Bronchial epithelial cell (primary cell): ENCODE measurements around the gene ARF5. TPM values are rescaled to one million over a fixed set of nuclear protein-coding genes. Genes with fewer than 3 reads are reported as not detected.
"Not testable (repeated sequence)": the region's sequence is repeated elsewhere in the genome, so short reads cannot be mapped to it uniquely, and the experiment has no call there.

Experiments used
- DNase-seq: peaks from one replicate; pipeline ENCODE4 v3.0.0-alpha.2; 2010; ENCODE audit warnings: low read depth
- FAIRE-seq: peaks from 2 replicates; lab custom pipeline; 2011; peaks lifted over from hg19 to GRCh38; lab: Jason Lieb, UNC
- H3K27me3 ChIP-seq: 2 replicates; pipeline ENCODE4 v1.5.1; 2011; ENCODE audit warnings: low read length; ENCODE audit not compliant: control insufficient read depth, insufficient read depth
- H3K36me3 ChIP-seq: 2 replicates; pipeline ENCODE4 v1.5.1; 2011; ENCODE audit warnings: low read length; ENCODE audit not compliant: control insufficient read depth, insufficient read depth
- H3K4me3 ChIP-seq: 2 replicates; pipeline ENCODE4 v1.5.1; 2011; ENCODE audit warnings: mild to moderate bottlenecking, low read depth, low read length, control low read depth
- CTCF ChIP-seq: IDR thresholded peaks from 2 replicates; pipeline ENCODE4 v1.5.1; 2011; ENCODE audit warnings: mild to moderate bottlenecking, moderate library complexity, low read length, control low read depth, inconsistent platforms; ENCODE audit not compliant: insufficient read depth, severe bottlenecking
- total RNA-seq: library from RNA; depleted of rRNA; stranded (reverse); fragments of >200 nt; gene quantifications from 2 replicates; pipeline ENCODE4 v1.2.1, GENCODE V29; 2014

ARF5 gene
- total RNA-seq, 1 donor from 2014 or later: 207 TPM

GRCh38 chr7:127551941-127552340 lies 36.3 kb upstream of the ARF5 start:
- H3K27me3 ChIP-seq: no peaks in the 10 kb centered on the region
- no peak overlapping the region for H3K4me3 ChIP-seq
- no peaks in the 10 kb centered on the region for H3K36me3 ChIP-seq
- no peak for FAIRE-seq
- TF ChIP-seq CTCF: no peak
- no peak for DNase-seq

GRCh38 chr7:127556404-127556803 lies 31.8 kb upstream of the ARF5 start:
- TF ChIP-seq CTCF: no peak
- Histone ChIP-seq H3K27me3 (no peaks in the 10 kb centered on the region), H3K36me3 (no peaks in the 10 kb centered on the region), H3K4me3 (no peak overlapping the region)
- FAIRE-seq (no peak), DNase-seq (no peak)

- H3K4me3 ChIP-seq: no peak overlapping the region
- FAIRE-seq (no peak), DNase-seq (no peak)
- no peak for TF ChIP-seq CTCF
- H3K27me3 ChIP-seq: no peaks in the 10 kb centered on the region
- H3K36me3 ChIP-seq: no peaks in the 10 kb centered on the region
Observed at GRCh38 chr7:127557803-127558202, 30.4 kb upstream of the ARF5 start.

GRCh38 chr7:127566242-127566641 lies 22.0 kb upstream of the ARF5 start:
- Histone ChIP-seq H3K27me3 (no peaks in the 10 kb centered on the region), H3K4me3 (no peak overlapping the region), H3K36me3 (no peaks in the 10 kb centered on the region)
- DNase-seq (no peak), FAIRE-seq (no peak)
- no peak for TF ChIP-seq CTCF

GRCh38 chr7:127568034-127568433 lies 20.2 kb upstream of the ARF5 start:
- not testable (repeated sequence) for H3K27me3 ChIP-seq, H3K4me3 ChIP-seq, H3K36me3 ChIP-seq, DNase-seq, FAIRE-seq

- Histone ChIP-seq H3K27me3 (no peaks in the 10 kb centered on the region), H3K4me3 (no peak overlapping the region), H3K36me3 (no peaks in the 10 kb centered on the region)
- DNase-seq: no peak
- FAIRE-seq: no peak
- no peak for TF ChIP-seq CTCF
Observed at GRCh38 chr7:127571741-127572505, 16.3 kb upstream of the ARF5 start.
